ENCODE data around the gene SNRNP25.
A peak's percentile ranks its signal among the peaks of the same experiment; 100 is the strongest.

Gene SNRNP25

DNA sequence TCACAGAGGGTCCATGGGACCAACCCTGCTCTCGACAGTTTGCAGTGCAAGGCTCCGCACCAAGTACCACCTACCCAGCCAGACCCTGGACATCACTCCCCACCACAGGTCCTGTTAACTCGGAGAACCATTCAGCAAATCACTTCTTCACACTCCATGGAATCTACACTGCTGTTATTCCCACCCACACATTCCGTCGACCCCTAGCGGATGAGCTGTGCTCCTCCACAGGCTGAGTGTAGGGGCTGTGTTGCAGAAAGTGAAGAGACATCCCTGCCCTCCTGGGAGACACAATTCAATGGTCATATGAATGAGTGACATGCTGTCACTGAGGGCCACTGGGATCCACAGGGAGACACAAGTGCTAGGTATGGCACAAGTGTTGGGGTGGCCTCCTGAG lies 51.9 kb downstream of the SNRNP25 start:
- H3F3A ChIP-seq (ENCODE audit: insufficient read depth, low read length) = no peaks in the 10 kb centered on the region
- TF ChIP-seq EZH2phosphoT487 (IDR thresholded peaks at IDR 0.05; ENCODE audit: low read length) (no peak), EZH2 (optimal IDR thresholded peaks at IDR 0.05; ENCODE audit: low read depth, low read length) (no peak)
- TF ChIP-seq, protein P1, sequence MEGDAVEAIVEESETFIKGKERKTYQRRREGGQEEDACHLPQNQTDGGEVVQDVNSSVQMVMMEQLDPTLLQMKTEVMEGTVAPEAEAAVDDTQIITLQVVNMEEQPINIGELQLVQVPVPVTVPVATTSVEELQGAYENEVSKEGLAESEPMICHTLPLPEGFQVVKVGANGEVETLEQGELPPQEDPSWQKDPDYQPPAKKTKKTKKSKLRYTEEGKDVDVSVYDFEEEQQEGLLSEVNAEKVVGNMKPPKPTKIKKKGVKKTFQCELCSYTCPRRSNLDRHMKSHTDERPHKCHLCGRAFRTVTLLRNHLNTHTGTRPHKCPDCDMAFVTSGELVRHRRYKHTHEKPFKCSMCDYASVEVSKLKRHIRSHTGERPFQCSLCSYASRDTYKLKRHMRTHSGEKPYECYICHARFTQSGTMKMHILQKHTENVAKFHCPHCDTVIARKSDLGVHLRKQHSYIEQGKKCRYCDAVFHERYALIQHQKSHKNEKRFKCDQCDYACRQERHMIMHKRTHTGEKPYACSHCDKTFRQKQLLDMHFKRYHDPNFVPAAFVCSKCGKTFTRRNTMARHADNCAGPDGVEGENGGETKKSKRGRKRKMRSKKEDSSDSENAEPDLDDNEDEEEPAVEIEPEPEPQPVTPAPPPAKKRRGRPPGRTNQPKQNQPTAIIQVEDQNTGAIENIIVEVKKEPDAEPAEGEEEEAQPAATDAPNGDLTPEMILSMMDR (IDR thresholded peaks at IDR 0.05; ENCODE audit: low read length) = no peak
- H4K20me1 ChIP-seq (ENCODE audit: insufficient read depth, low read length) = no peaks in the 10 kb centered on the region
- H3K27ac ChIP-seq (ENCODE audit: low read length) = no peak overlapping the region
- H3K79me2 ChIP-seq (ENCODE audit: low read length) = no peaks in the 10 kb centered on the region
- H3K9me2 ChIP-seq (replicated peaks; ENCODE audit: insufficient read depth, low read length) = no peaks in the 10 kb centered on the region
- no peaks in the 10 kb centered on the region for H3K36me3 ChIP-seq (replicated peaks; ENCODE audit: insufficient read depth, low read length)
- no peak overlapping the region for H2AFZ ChIP-seq (ENCODE audit: low read length)
- no peaks in the 10 kb centered on the region for H3K9me3 ChIP-seq (replicated peaks; ENCODE audit: insufficient read depth, low read length)
- H3K4me1 ChIP-seq (ENCODE audit: low read length) = no peaks in the 10 kb centered on the region
- no peak overlapping the region for H3K9ac ChIP-seq (ENCODE audit: low read length)
- H3K27me3 ChIP-seq (replicated peaks; ENCODE audit: insufficient read depth, low read length) = no peaks in the 10 kb centered on the region
- H3K4me3 ChIP-seq (ENCODE audit: low read length) = no peak overlapping the region
- DNase-seq = no peak
- no peak overlapping the region for H3K4me2 ChIP-seq (ENCODE audit: low read depth, low read length)

DNA sequence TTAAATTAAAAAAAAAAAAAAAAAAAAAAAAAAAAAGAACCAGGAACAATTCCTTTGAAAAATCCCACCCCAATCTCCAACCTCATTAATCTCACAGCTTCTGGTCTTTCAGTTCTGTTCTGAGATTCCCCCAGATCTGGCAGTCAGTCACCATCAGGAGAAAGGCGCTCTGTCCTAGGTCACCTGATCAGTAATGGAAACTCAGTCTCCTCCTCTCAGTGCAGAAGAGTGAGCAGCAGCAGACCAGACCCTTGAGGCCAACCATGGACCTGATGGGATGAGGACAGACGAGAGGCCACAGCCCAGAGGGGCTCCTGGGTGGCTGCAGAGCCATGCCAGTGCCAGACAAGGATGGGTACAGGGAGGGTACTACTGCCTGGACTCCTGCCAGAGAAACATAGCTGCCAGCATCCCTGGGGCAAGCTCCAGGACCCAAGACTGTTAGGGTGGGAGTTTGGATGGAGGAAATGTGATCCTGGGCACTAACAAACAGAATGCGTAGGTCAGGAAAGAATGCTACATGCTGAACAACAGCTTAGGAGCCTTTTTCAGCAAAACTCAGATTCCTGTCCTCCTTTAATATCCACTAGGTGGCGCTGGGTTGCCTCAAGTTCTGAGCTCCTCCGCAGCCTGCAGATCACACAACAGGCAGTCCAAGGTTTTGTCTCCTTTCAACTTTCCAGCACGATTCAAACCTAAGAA lies 53.1 kb downstream of the SNRNP25 start:
- H3K9ac ChIP-seq (ENCODE audit: low read length) = no peak overlapping the region
- H3K4me3 ChIP-seq (ENCODE audit: low read length) = no peak overlapping the region
- no peaks in the 10 kb centered on the region for H3K9me2 ChIP-seq (replicated peaks; ENCODE audit: insufficient read depth, low read length)
- no peaks in the 10 kb centered on the region for H3K79me2 ChIP-seq (ENCODE audit: low read length)
- DNase-seq = peak; percentile 70
- no peaks in the 10 kb centered on the region for H3K36me3 ChIP-seq (replicated peaks; ENCODE audit: insufficient read depth, low read length)
- H3K27me3 ChIP-seq (replicated peaks; ENCODE audit: insufficient read depth, low read length) = no peaks in the 10 kb centered on the region
- no peak for TF ChIP-seq EZH2 (optimal IDR thresholded peaks at IDR 0.05; ENCODE audit: low read depth, low read length)
- TF ChIP-seq, protein P1 (IDR thresholded peaks at IDR 0.05; ENCODE audit: low read length) = peak; percentile 70
- no peak overlapping the region for H3K4me2 ChIP-seq (ENCODE audit: low read depth, low read length)
- no peaks in the 10 kb centered on the region for H3K9me3 ChIP-seq (replicated peaks; ENCODE audit: insufficient read depth, low read length)
- H3K4me1 ChIP-seq (ENCODE audit: low read length) = no peaks in the 10 kb centered on the region
- H4K20me1 ChIP-seq (ENCODE audit: insufficient read depth, low read length) = no peaks in the 10 kb centered on the region
- H3K27ac ChIP-seq (ENCODE audit: low read length) = no peak overlapping the region
- no peak overlapping the region for H2AFZ ChIP-seq (ENCODE audit: low read length)
- H3F3A ChIP-seq (ENCODE audit: insufficient read depth, low read length) = no peaks in the 10 kb centered on the region
